ENCODE measurements around the gene MRPL21. TPM values are rescaled to one million over a fixed set of nuclear protein-coding genes. Genes with fewer than 3 reads are reported as not detected.

Gene MRPL21
- total and polyA plus RNA-seq, 2 of the 8 experiments (the other 6 are each of a cell fraction or from before 2014, with no cell fraction given): 102 to 107 TPM

DNA sequence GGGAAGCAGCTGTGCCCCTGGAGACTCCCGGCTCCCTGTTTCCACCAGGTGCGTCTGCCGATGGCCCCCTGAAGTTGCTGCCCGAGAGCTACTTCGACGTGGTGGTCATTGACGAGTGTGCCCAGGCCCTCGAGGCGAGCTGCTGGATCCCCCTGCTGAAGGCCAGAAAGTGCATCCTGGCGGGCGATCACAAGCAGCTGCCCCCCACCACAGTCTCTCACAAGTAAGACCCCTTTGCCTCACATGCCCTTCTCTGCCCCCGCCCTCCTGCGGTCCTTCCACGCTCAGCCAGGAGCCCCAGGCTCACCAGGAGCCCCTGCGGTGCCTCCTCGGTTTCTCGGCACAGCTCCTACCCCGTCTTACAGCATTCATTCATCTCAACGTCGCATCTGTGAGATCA is 25.5 kb upstream of the MRPL21 start:
- no peak for DNase-seq (ENCODE audit: low read depth in 1 of 2, low spot score in 2 of 2)
- H3K18ac ChIP-seq (ENCODE audit: extremely low read depth, low read length): no peak overlapping the region
- H3K23me2 ChIP-seq (ENCODE audit: low read depth, low read length): no peaks in the 10 kb centered on the region
- H3K27ac ChIP-seq (ENCODE audit: low read depth, low read length): no peak overlapping the region
- no peak overlapping the region for H2BK120ac ChIP-seq (replicated peaks; ENCODE audit: low read depth, low read length)
- H4K8ac ChIP-seq (ENCODE audit: extremely low read depth, insufficient read depth, low read length): no peak overlapping the region
- POLR2A ChIA-PET (ENCODE audit: partially characterized antibody): interaction anchor here (0.6 kb wide), 1 partner anchor 29 kb away, joined by 3 read pairs; no protein-coding TSS in a partner anchor
- no peak overlapping the region for H3K23ac ChIP-seq (ENCODE audit: insufficient read length)
- H2AFZ ChIP-seq (ENCODE audit: low read length): no peak overlapping the region
- no peaks in the 10 kb centered on the region for H3K4me1 ChIP-seq (replicated peaks in 1 of 4; ENCODE audit: control insufficient read depth in 3 of 4, insufficient read depth in 4 of 4, low read length in 3 of 4)
- H3K4me3 ChIP-seq (ENCODE audit: extremely low read depth in 1 of 4, insufficient read depth in 2 of 4, low read depth in 3 of 4, low read length in 4 of 4): no peak overlapping the region
- peaks cover 11% of the 10 kb centered on the region in 2 experiments; a peak in 3 of 4 replicates for H3K9me3 ChIP-seq (ENCODE audit: insufficient read depth in 2 of 2, low read depth in 1 of 2, low read length in 1 of 2)
- H3K4ac ChIP-seq (replicated peaks; ENCODE audit: insufficient read length, low read depth, low read length): no peak overlapping the region
- H3K14ac ChIP-seq (ENCODE audit: insufficient read length): no peak overlapping the region
- H3K79me2 ChIP-seq (ENCODE audit: control insufficient read depth in 1 of 2, insufficient read depth in 2 of 2, low read length in 2 of 2): no peaks in the 10 kb centered on the region
- no peak overlapping the region for H3K4me2 ChIP-seq (ENCODE audit: insufficient read depth in 1 of 2, low read depth in 2 of 2, low read length in 2 of 2)
- H3K56ac ChIP-seq (replicated peaks; ENCODE audit: insufficient read length, low read depth, low read length): no peak overlapping the region
- CTCF ChIA-PET (ENCODE audit: partially characterized antibody): interaction anchor here (1.1 kb wide), 1 partner anchor 28 kb away, joined by 3 read pairs; no protein-coding TSS in a partner anchor
- no peak overlapping the region for H2BK12ac ChIP-seq (ENCODE audit: low read depth, low read length)
- H4K5ac ChIP-seq (ENCODE audit: insufficient read length, low read depth, low read length): no peak overlapping the region
- H4K20me1 ChIP-seq (replicated peaks in 1 of 2; ENCODE audit: control insufficient read depth in 1 of 2, insufficient read depth in 2 of 2, low read length in 2 of 2): peaks cover 0 to 5% of the 10 kb centered on the region in 2 experiments
- no peak overlapping the region for H2BK15ac ChIP-seq (ENCODE audit: low read length)
- no peak overlapping the region for H3K9ac ChIP-seq (replicated peaks in 1 of 4; ENCODE audit: extremely low read depth in 1 of 4, low read depth in 3 of 4, low read length in 3 of 4)
- WGBS, 2 experiments (ENCODE audit: extremely low coverage in 1 of 2, insufficient coverage in 1 of 2, insufficient read length in 1 of 2, insufficient replicate concordance in 2 of 2, low coverage in 1 of 2, low lambda C conversion rate in 2 of 2, missing lambda C conversion rate in 1 of 2): 90% methylated on average over 20 of the region's 20 CpGs; no CpG with 5 or more reads in 1 of the 2 experiments
- no peak overlapping the region for H2AK5ac ChIP-seq (ENCODE audit: low read depth, low read length)
- FAIRE-seq: no peak
- H2BK5ac ChIP-seq (ENCODE audit: low read depth, low read length): no peak overlapping the region
- no peak overlapping the region for H2BK20ac ChIP-seq (ENCODE audit: low read length)
- H3K79me1 ChIP-seq (ENCODE audit: low read depth, low read length): no peaks in the 10 kb centered on the region
- peaks cover 3 to 30% (median 16%) of the 10 kb centered on the region in 4 experiments; a peak in 6 of 8 replicates for H3K36me3 ChIP-seq (ENCODE audit: control insufficient read depth in 2 of 4, insufficient read depth in 4 of 4, low read length in 3 of 4)
- no peak overlapping the region for H4K91ac ChIP-seq (replicated peaks; ENCODE audit: insufficient read length, low read length)
- no peaks in the 10 kb centered on the region for H3K27me3 ChIP-seq (replicated peaks in 1 of 4; ENCODE audit: control insufficient read depth in 3 of 4, extremely low read depth in 1 of 4, insufficient read depth in 3 of 4, low read length in 3 of 4)
- TF ChIP-seq ASH2L (IDR thresholded peaks at IDR 0.05; ENCODE audit: low read length) (no peak), BCL11A (IDR thresholded peaks at IDR 0.05; ENCODE audit: low read depth in 2 of 2, low read length in 2 of 2) (no peak), CTBP2 (IDR thresholded peaks at IDR 0.05; ENCODE audit: borderline replicate concordance, insufficient read depth, insufficient read length, low read length) (no peak), RBBP5 (IDR thresholded peaks at IDR 0.05; ENCODE audit: borderline replicate concordance, low read depth, low read length) (no peak), SAP30 (IDR thresholded peaks at IDR 0.05; ENCODE audit: insufficient read depth, insufficient replicate concordance, low read length) (no peak), JUN (IDR thresholded peaks at IDR 0.05; ENCODE audit: low read depth, low read length) (no peak), BACH1 (IDR thresholded peaks at IDR 0.05; ENCODE audit: low read length) (no peak), SRF (IDR thresholded peaks at IDR 0.05; ENCODE audit: low read depth, low read length) (no peak), SIRT6 (IDR thresholded peaks at IDR 0.05; ENCODE audit: low read length) (no peak), TBP (IDR thresholded peaks at IDR 0.05; ENCODE audit: low read depth, low read length) (no peak), GTF2F1 (IDR thresholded peaks at IDR 0.05; ENCODE audit: borderline replicate concordance, low read depth, low read length) (no peak), CTCF (IDR thresholded peaks at IDR 0.05; ENCODE audit: control extremely low read depth in 1 of 3, insufficient read depth in 1 of 3, low read depth in 1 of 3, low read length in 3 of 3) (no peak)
